Measurements from ENCODE around the gene LCMT2.

The LCMT2 gene

GRCh38 chr15:43329960-43330779 is at the start of gene LCMT2:
TSS of gene LCMT2 (minus strand) at chr15:43330573. CDS start at chr15:43330489, 84 bp downstream.
- peak; percentile 47 for DNase-seq

- no peak for DNase-seq
Observed at GRCh38 chr15:43378601-43379000, 48.2 kb upstream of the LCMT2 start.

GRCh38 chr15:43376017-43376705 is 45.8 kb upstream of the LCMT2 start:
- DNase-seq: no peak

- DNase-seq: no peak
Observed at GRCh38 chr15:43370975-43371974, 40.9 kb upstream of the LCMT2 start, which contains the start of the genes TUBGCP4 and ZSCAN29. TSS of gene TUBGCP4 (plus strand) at chr15:43371101. CDS start at chr15:43371355, 254 bp downstream. TSS of gene ZSCAN29 (minus strand) at chr15:43371043. CDS start at chr15:43369913, 1,130 bp downstream.

GRCh38 chr15:43370310-43370974 is 40.1 kb upstream of the LCMT2 start:
- DNase-seq: no peak

GRCh38 chr15:43361313-43361903 is 31.0 kb upstream of the LCMT2 start:
- DNase-seq: no peak

- no peak for DNase-seq
Observed at GRCh38 chr15:43360821-43361220, 30.4 kb upstream of the LCMT2 start.

- no peak for DNase-seq
Observed at GRCh38 chr15:43352693-43353382, 22.5 kb upstream of the LCMT2 start.

GRCh38 chr15:43347114-43347513 is 16.7 kb upstream of the LCMT2 start:
- no peak for DNase-seq

GRCh38 chr15:43346305-43346704 is 15.9 kb upstream of the LCMT2 start:
- DNase-seq: no peak

- DNase-seq: no peak
Observed at GRCh38 chr15:43330780-43331087, 361 bp upstream of the LCMT2 start.

GRCh38 chr15:43329217-43329959 is 985 bp downstream of the LCMT2 start:
- no peak for DNase-seq

- DNase-seq: no peak
Observed at GRCh38 chr15:43325039-43325684, 5.2 kb downstream of the LCMT2 start.

GRCh38 chr15:43318990-43319771 is 11.2 kb downstream of the LCMT2 start:
- DNase-seq: no peak

GRCh38 chr15:43317566-43318184 is 12.7 kb downstream of the LCMT2 start:
- DNase-seq: no peak

GRCh38 chr15:43316971-43317346 is 13.4 kb downstream of the LCMT2 start:
- no peak for DNase-seq

GRCh38 chr15:43316016-43316970 is 14.1 kb downstream of the LCMT2 start:
- DNase-seq: no peak

- no peak for DNase-seq
Observed at GRCh38 chr15:43314171-43314570, 16.2 kb downstream of the LCMT2 start.
